Muscle layer of colon (tissue), 2 donors: ENCODE measurements around the gene NPC1.

Source experiments
- H3K27ac ChIP-seq: one replicate; pipeline ENCODE4 v1.7.0; 2013; ENCODE audit warnings: low read depth, mild to moderate bottlenecking, low read length, moderate library complexity
- H3K27me3 ChIP-seq, 2 donors: one replicate each; pipeline ENCODE4 v1.7.0; 2013; ENCODE audit warnings: low read length in 2 of 2, mild to moderate bottlenecking in 2 of 2; ENCODE audit not compliant: insufficient read depth in 2 of 2, control insufficient read depth in 1 of 2
- H3K36me3 ChIP-seq: one replicate; pipeline ENCODE4 v1.7.0; 2013; ENCODE audit warnings: mild to moderate bottlenecking, low read length; ENCODE audit not compliant: insufficient read depth
- H3K4me1 ChIP-seq: one replicate; pipeline ENCODE4 v1.7.0; 2013; ENCODE audit warnings: mild to moderate bottlenecking, low read length; ENCODE audit not compliant: insufficient read depth
- H3K4me3 ChIP-seq, 2 donors: one replicate each; pipeline ENCODE4 v1.7.0; 2013; ENCODE audit warnings: low read length in 2 of 2, low read depth in 1 of 2, mild to moderate bottlenecking in 1 of 2, moderate library complexity in 1 of 2
- H3K9ac ChIP-seq: one replicate; pipeline ENCODE4 v1.7.0; 2013; ENCODE audit warnings: low read length
- H3K9me3 ChIP-seq: one replicate; pipeline ENCODE4 v1.7.0; 2013; ENCODE audit warnings: mild to moderate bottlenecking, low read length
- donor health status: abdominal sarcoma.
- donor health status: Adenocarcinoma of cecum.

NPC1 gene

DNA sequence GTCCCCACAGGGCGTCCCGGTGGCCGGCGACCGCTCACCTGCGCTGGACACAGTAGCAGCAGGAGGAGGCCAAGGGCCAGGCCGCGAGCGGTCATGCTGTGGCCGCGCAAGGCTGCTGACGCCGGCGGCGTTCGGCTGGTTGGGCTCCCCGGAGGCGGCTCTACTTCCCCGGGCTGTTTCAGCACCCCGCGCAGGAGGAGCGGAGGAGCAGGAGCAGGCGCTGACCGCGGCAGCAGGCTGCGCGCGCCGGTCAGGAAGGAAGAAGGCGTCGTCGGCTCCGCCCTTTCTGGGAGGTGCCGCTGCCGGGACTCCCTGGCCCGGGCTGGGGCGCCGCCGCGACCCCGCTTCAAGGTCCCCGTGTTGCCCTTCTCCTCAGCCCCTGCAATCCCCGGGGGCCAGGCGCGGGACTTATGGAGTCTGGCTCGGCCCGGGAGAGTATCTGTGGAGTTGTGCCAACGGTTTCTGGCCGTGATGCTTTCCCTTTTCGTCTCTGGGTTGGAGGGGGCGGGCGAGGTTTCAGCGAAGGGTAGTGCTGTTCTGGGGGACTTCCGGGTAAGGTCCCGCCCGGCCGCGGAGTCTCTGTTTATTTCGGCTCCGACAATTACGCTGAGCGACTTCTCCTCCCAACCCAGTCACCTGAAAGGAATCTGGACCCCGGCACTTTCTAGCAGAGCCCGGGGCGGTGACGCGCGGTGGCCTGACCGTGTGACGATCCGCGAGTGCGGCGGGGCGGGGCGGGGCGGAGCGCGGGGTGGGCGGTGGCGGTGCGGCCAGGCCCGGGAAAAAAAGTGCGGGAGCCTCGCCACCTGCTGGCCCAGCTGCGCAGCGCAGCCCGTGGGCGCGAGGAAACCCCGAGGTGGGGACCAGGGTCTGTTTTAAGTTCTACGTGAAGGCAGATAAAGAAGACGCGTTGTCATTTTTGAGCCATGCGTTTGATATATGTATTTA is at the start of gene NPC1:
Gene NPC1 (minus strand): TSS at position 258 of the 948 bp plus-strand sequence. CDS start 163 bp downstream, at position 95.
- H3K9ac ChIP-seq, result peak within 1 kb of the TSS; percentile 96
- no peaks in the 10 kb centered on the region for H3K27me3 ChIP-seq
- peaks cover 24% of the 10 kb centered on the region for H3K4me1 ChIP-seq
- peaks cover 4% of the 10 kb centered on the region for H3K36me3 ChIP-seq
- H3K27ac ChIP-seq, result peak within 1 kb of the TSS; percentile 94
- H3K4me3 ChIP-seq, result peak within 1 kb of the TSS; percentile 84 to 90
- H3K9me3 ChIP-seq, result no peaks in the 10 kb centered on the region

DNA sequence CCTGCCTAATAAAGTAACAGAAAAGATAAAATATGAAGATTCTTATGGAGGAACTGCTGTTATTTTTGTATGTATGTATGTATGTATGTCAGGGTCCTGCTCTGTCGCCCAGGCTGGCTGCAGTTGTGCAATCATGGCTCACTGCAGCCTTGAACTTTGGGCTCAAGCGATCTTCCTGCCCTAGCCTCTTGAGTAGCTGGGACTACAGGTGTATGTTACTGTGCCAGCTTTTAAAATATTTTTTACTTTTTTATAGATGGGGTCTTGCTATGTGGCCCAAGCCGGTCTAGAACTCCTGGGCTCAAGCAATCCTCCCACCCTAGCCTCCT is 49.7 kb upstream of the NPC1 start:
- Histone ChIP-seq H3K4me1 (no peaks in the 10 kb centered on the region), H3K36me3 (no peaks in the 10 kb centered on the region), H3K27me3 (no peaks in the 10 kb centered on the region), H3K9me3 (no peaks in the 10 kb centered on the region), H3K4me3 (no peak overlapping the region), H3K27ac (no peak overlapping the region), H3K9ac (no peak overlapping the region)

DNA sequence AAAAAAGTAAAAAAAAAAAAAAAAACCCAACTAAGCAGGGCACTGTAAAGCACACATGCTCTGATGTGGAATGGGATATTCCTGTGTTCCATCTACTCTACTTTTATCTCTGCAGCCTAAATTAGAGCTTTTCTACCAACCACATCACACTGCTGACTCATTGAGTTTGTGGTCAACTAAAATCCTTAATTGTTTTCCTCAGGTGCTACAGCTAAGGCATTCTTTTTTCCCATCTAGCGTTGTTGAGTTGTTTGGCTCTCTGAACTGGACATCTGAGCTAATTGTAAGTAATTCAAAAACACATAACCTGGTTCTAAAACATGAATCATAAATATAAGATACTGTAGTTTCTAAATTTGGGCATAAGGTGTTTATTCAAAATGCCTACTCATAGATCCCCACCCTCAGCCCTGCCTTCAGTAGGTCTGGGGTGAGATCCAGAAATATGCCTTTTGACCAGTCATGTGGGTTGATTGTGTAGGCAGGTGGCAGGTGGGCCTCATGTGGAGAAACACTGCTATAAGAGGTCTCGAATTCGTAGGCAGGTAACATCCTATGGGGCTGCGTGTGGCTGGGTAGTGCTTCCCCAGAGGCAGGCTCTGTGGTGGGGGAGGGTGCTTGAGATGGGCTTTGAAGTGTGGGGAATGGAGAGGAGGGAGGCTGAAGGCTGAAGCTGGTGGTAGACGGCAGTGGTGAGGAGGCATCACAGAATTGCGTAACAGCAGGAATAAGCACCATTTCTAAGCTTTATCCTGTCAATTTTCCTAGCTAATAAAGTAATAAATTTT is 49.2 kb upstream of the NPC1 start:
- Histone ChIP-seq H3K9me3 (no peaks in the 10 kb centered on the region), H3K27ac (no peak overlapping the region), H3K27me3 (no peaks in the 10 kb centered on the region), H3K9ac (no peak overlapping the region), H3K4me3 (no peak overlapping the region), H3K36me3 (no peaks in the 10 kb centered on the region), H3K4me1 (no peaks in the 10 kb centered on the region)

DNA sequence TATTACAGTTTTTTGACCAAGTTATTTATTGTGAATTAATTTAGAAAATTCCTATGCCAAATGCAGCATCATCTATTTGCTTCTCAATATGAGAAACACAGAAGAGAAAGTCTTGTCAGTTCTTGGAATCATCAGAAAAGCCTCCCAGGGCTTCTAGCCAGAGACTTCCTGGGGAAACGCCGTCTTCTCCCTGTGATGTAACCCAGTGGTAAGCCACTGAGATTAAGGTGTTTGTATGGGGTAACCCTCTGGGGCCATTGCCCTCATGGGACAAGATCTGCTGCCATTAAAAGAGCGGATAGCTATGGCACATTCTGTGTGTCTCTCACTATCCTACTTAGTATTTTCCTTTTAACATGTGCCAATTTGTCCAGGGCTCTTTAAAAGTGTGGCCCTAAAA is 48.4 kb upstream of the NPC1 start:
- Histone ChIP-seq H3K36me3 (no peaks in the 10 kb centered on the region), H3K4me3 (no peak overlapping the region), H3K4me1 (no peaks in the 10 kb centered on the region), H3K9ac (no peak overlapping the region), H3K27me3 (no peaks in the 10 kb centered on the region), H3K27ac (no peak overlapping the region), H3K9me3 (no peaks in the 10 kb centered on the region)

DNA sequence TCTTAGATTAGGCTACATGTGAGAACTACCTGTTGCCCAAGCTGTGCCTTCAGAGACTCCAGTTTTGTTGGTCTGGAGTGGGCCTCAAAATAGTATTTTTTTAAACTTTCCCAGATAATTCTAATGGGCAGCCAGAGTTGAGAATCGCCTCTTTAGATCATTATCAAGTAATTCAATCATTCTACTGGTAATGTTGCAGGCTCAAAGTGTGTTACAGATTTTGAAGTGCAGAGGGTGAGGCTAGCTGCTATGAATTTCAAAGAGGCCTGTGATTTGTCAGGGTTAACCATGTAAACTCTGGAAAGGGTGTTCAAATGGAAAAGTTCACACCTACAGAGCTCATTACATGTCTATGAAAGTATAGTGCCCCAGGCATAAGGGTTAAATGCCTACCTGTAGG is 46.3 kb upstream of the NPC1 start:
- Histone ChIP-seq H3K27ac (no peak overlapping the region), H3K27me3 (no peaks in the 10 kb centered on the region), H3K4me3 (no peak overlapping the region), H3K9me3 (no peaks in the 10 kb centered on the region), H3K36me3 (no peaks in the 10 kb centered on the region), H3K4me1 (no peaks in the 10 kb centered on the region), H3K9ac (no peak overlapping the region)

DNA sequence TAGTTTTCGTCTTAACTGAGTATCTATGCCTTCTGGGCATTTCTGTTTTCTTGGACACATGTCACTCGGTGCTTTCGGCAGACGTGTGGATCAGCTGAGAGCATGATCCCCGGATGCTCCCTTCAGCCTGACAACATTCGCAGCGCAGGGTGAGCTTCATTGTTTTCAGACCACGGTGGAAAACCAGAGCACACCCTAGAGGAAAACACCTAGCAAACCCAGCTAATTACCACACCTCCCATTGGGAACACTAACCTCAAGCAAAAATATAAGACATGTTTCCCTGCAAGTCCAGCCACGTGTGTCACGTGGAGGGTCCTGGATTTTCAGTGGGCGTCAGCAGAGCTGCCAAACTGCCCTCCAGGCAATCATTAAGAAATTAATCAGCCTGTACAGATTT is 45.4 kb upstream of the NPC1 start:
- Histone ChIP-seq H3K4me1 (no peaks in the 10 kb centered on the region), H3K9me3 (no peaks in the 10 kb centered on the region), H3K27me3 (no peaks in the 10 kb centered on the region), H3K4me3 (no peak overlapping the region), H3K27ac (no peak overlapping the region), H3K9ac (no peak overlapping the region), H3K36me3 (no peaks in the 10 kb centered on the region)

DNA sequence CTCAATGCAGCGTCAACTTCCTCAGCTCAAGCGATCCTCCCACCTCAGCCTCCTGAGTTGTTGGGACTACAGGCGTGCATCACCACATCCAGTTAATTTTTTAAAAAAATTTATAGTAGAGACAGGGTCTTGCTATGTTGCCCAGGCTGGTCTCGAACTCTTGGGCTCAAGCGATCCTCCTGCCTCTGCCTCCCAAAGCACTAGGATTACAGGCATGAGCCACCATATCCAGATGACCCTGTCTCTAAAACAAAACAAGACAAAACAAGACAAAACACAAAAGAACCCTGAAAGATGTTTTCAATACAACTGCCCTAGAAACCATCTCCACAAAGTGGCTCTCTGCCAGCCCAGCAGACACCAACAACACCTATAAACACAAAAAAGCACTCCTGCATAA is 45.0 kb upstream of the NPC1 start:
- Histone ChIP-seq H3K4me1 (no peaks in the 10 kb centered on the region), H3K4me3 (no peak overlapping the region), H3K9ac (no peak overlapping the region), H3K36me3 (no peaks in the 10 kb centered on the region), H3K27me3 (no peaks in the 10 kb centered on the region), H3K27ac (no peak overlapping the region), H3K9me3 (no peaks in the 10 kb centered on the region)

DNA sequence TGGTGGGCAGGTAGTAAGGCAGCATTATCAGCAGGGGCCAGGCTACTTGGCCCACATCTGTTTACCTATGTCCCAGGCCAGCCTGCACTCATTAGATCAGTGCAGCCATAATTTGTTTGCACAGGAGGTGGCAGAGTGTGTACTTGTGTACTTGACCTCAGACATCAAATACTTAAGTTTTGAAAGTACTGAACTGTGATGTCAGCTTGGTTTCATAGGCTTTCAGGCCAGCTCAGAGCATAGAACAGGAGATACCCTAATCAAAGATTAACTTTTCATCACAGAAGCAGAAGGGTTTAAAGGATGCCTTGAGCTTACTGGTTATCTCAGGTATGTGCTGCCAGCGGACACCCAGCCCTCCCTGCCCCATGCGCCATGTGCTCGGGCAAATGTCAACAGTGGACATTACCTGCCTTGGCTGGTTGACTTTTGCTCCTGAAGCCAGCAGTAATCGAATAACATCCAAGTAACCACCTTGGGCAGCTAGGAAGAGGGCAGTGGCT is 43.2 kb upstream of the NPC1 start:
- Histone ChIP-seq H3K4me3 (no peak overlapping the region), H3K9ac (no peak overlapping the region), H3K27me3 (no peaks in the 10 kb centered on the region), H3K4me1 (no peaks in the 10 kb centered on the region), H3K36me3 (no peaks in the 10 kb centered on the region), H3K9me3 (no peaks in the 10 kb centered on the region), H3K27ac (no peak overlapping the region)

DNA sequence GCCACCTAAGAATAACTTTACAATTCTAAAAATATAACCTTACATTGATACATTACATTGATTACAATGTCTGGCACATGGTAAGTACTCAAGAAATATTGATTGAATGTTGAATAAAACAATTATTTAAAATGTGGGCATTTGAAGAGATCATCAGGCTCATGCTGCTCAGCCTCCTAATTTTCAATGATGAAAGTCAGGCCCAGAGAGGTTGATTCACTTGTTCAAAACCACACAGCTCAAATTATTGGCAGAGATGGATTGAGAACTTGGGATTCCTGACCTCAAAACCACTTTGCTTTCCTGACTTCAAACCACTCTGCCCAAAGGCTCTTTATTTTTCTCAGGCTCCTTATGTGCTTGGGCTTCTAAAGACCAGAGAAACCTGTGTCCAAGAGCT is 41.7 kb upstream of the NPC1 start:
- Histone ChIP-seq H3K27ac (no peak overlapping the region), H3K9me3 (no peaks in the 10 kb centered on the region), H3K4me1 (no peaks in the 10 kb centered on the region), H3K9ac (no peak overlapping the region), H3K27me3 (no peaks in the 10 kb centered on the region), H3K4me3 (no peak overlapping the region), H3K36me3 (no peaks in the 10 kb centered on the region)

DNA sequence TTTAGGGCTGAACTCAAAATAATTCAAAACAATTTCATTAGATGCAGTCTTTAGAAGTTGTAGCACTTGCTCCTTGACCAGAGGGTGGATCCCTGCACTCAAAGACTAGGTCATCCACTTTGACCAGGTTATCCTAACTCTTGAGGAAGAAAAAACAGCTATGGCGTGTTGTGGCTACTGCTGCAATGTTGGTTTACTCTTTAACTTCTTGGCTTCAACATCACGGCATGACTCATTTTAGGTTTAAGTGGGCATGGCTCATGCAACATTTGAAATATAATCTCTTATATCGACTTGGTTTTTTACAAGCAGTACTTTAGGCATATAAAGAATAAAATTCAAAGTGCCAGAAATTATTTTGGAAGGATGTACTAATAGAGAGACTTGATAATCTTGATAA is 41.0 kb upstream of the NPC1 start:
- H3K36me3 ChIP-seq, result no peaks in the 10 kb centered on the region
- H3K9me3 ChIP-seq, result no peaks in the 10 kb centered on the region
- no peak overlapping the region for H3K9ac ChIP-seq
- H3K27ac ChIP-seq, result no peak overlapping the region
- H3K4me1 ChIP-seq, result no peaks in the 10 kb centered on the region
- H3K27me3 ChIP-seq, result no peaks in the 10 kb centered on the region
- H3K4me3 ChIP-seq, result no peak overlapping the region

DNA sequence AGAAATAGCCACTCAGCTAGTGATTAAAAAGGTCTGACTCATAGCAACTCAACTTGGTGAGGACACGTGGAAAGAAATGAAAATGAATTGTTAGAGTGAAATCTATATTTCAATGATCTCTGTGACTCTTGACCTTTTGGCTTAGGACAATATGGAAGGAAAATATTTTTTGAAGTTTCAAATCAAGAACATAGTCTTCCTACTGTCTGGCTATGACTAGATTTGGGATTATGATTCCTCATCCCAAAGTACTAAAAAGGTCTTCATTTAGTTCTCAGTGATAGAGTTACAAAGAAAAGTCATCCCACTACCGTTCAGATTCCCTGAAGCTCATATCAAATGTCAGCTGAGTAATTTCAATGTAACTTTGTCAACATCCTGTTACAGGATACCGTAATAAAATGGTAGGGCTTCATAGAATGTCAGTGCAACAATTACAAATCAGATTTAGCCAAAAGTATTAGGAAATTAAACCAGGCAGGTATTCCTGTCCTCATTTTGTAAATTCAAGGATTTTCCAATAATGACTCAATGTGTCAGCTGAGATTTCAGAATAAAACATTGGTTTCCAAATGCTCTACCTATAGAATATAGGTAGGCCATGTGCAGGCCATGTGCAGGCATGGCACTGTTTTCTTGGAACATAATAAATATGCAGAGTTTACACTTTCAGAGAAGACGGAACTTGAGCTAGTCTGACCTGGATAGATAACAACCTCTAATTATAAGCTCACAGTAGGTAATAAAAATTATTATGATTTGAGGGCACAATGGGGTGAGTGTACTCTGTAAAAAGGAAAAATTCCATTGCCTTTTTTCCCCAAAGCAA is 40.4 kb upstream of the NPC1 start:
- Histone ChIP-seq H3K36me3 (no peaks in the 10 kb centered on the region), H3K9ac (no peak overlapping the region), H3K4me3 (no peak overlapping the region), H3K27me3 (no peaks in the 10 kb centered on the region), H3K4me1 (no peaks in the 10 kb centered on the region), H3K9me3 (no peaks in the 10 kb centered on the region), H3K27ac (no peak overlapping the region)
